NCI-H1092 (cell line): ENCODE results near the gene NSUN6.
A peak's percentile ranks its signal among the peaks of the same experiment; 100 is the strongest.
"Not testable (repeated sequence)": the region's sequence is repeated elsewhere in the genome, so short reads cannot be mapped to it uniquely, and the experiment has no call there.

Experiments used
- DNase-seq: peaks from one replicate; lab custom pipeline; 2025; lab: John Stamatoyannopoulos, UW

The NSUN6 gene

GRCh38 chr10:18659819-18660535 is 8.6 kb upstream of the NSUN6 start:
- DNase-seq, result peak; percentile 0

GRCh38 chr10:18659125-18659818 is 7.9 kb upstream of the NSUN6 start, which contains the start of gene ARL5B:
TSS of gene ARL5B (plus strand) at chr10:18659431. CDS start at chr10:18659638, 207 bp downstream.
- DNase-seq, result peak; percentile 93

- no peak for DNase-seq
Measured at GRCh38 chr10:18658271-18659124, 7.1 kb upstream of the NSUN6 start.

- DNase-seq, result no peak
Measured at GRCh38 chr10:18656724-18657123, 5.3 kb upstream of the NSUN6 start.

GRCh38 chr10:18653112-18653511 is 1.7 kb upstream of the NSUN6 start:
- no peak for DNase-seq

- no peak for DNase-seq
Measured at GRCh38 chr10:18650404-18650997, 886 bp downstream of the NSUN6 start.

GRCh38 chr10:18649364-18649959 is 1.9 kb downstream of the NSUN6 start:
- no peak for DNase-seq

DNA sequence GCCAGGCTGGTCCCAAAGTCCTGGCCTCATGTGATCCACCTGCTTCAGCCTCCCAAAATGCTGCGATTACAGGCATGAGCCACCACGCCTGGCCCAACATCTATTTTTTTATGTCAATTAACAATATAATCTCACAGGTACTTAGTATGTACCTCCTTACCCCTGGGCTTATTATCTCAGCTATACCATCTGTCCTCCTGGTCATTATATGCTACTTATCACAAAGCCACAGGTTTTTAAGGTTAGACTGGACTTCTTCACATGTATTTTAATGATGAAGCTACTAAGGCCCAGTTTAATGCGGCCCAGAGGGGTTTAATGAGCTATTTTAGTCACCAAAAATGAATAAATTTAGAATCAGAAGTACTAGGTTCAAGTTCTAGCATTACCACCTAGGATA is 3.4 kb downstream of the NSUN6 start:
- DNase-seq, result no peak

GRCh38 chr10:18647151-18647550 is 4.2 kb downstream of the NSUN6 start:
- no peak for DNase-seq

DNA sequence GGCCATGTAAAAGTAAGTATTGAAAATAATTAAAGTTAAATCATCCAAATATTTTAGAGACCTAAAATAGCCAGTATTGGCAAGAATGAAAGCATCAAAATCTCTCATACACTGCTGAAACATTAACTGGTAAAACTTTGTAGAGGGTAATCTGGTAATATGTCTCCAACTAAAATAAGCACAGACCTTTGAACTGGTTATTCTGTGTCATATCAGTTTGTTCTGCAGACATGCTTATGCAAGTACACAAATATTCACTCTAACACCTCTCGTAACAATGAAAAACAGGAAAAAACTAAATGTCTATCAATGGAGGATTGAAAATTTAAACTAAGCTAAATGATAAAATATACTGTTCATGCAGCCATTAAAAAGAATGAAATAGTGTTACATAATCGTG is 11.7 kb downstream of the NSUN6 start:
- not testable (repeated sequence) for DNase-seq

DNA sequence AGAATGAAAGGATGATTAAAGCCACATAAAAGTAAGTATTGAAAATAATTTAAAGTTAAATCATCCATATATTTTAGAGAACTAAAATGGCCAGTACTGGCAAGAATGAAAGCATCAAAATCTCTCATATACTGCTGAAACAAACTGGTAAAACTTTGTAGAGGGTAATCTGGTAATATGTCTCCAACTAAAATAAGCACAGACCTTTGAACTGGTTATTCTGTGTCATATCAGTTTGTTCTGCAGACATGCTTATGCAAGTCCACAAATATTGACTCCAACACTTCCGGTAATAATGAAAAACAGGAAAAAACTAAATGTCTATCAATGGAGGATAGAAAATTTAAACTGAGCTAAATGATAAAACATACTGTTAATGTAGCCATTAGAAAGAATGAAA is 14.0 kb downstream of the NSUN6 start:
- DNase-seq, result not testable (repeated sequence)

DNA sequence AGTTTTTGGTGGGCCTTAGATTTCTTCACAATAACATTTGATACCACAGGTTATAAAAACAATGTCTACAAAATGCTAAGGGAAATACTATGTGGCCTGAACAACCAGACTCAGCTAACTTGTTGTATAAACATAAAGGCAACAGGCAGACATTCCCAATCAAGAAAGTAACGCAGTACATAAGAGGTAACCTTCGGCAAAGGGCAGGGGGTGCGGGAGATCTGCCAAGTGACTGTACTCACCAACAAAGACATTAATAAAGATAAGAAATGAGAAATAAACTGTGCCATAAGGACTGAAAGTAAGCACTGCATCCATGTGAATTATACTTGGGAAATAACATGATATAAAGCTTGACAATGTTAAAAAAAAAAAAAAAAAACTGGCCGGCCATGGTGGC is 15.4 kb downstream of the NSUN6 start:
- DNase-seq, result no peak

DNA sequence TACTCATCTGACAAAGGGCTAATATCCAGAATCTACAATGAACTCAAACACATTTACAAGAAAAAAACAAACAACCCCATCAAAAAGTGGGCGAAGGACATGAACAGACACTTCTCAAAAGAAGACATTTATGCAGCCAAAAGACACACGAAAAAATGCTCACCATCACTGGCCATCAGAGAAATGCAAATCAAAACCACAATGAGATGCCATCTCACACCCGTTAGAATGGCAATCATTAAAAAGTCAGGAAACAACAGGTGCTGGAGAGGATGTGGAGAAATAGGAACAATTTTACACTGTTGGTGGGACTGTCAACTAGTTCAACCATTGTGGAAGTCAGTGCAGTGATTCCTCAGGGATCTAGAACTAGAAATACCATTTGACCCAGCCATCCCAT is 18.9 kb downstream of the NSUN6 start:
- not testable (repeated sequence) for DNase-seq

GRCh38 chr10:18627452-18628018 is 23.9 kb downstream of the NSUN6 start:
- DNase-seq, result peak; percentile 21

- no peak for DNase-seq
Measured at GRCh38 chr10:18625886-18626285, 25.5 kb downstream of the NSUN6 start.

- not testable (repeated sequence) for DNase-seq
Measured at GRCh38 chr10:18623671-18624070, 27.7 kb downstream of the NSUN6 start.

DNA sequence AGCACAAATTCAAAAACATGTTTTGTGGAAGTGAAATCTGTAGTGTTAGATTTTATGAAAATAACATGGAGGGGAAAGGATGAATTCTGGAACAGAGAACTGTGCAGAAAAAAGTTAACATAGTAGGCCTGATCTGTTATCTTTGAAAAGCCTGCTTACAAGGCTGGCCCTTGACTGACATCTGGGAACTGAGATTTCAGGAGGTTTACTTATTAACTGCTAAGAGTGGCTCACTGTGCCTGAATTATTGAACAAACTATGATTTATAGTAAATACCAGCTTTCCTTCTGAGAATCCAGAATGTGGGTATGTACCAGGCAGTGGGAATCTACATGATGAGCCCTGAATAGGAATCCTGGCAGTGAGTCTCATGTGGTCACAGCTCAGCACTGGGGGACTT is 30.5 kb downstream of the NSUN6 start:
- DNase-seq, result no peak

GRCh38 chr10:18619016-18619415 is 32.4 kb downstream of the NSUN6 start:
- peak; percentile 29 for DNase-seq

DNA sequence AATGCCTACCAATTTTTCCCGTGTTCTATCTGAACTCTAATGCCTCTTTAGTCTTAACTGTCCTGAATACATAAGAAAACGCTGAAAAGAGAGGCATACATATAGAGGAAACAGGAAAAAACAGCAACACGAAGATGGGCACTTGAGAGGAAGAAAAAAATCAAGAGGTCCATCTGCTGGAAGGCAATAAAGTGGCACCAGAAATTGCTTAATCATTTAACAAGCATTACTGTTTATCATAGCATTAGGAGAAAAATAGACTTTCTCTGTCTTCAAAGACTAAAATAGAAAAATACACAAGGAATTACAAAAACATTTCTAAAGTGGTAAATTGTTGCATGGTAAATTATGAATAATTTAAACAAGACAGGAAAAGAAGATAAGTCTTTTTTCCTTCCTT is 35.0 kb downstream of the NSUN6 start:
- no peak for DNase-seq

DNA sequence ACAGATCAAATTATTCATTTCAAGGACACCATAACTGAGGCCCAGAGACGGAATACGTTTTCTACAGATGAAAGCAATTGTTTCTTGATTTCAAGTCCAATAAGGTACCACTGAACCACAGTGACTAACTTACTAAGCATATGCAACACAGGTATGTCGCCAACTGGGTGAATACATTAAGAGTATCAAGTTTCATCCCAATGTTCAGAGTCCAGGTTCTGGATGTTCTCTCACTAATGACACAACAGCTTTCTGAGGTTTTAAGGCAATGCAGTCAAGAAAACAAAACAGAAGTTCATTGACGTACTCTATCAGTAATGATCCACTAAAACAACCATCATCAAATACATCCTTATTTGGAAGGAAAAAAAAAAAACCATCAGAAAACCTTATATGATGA is 35.8 kb downstream of the NSUN6 start:
- DNase-seq, result no peak

- DNase-seq, result no peak
Measured at GRCh38 chr10:18611168-18611567, 40.2 kb downstream of the NSUN6 start.
